ENCODE measurements around the gene TEDDM1. TPM values are rescaled to one million over a fixed set of nuclear protein-coding genes. Genes with fewer than 3 reads are reported as not detected.
A peak's percentile ranks its signal among the peaks of the same experiment; 100 is the strongest.

TEDDM1 gene
- total RNA-seq, 3 donors from 2014 or later (not counting 1 experiment from before 2014, with no cell fraction given) = not detected

GRCh38 chr1:182446033-182446669 lies 45.7 kb upstream of the TEDDM1 start:
- H3K9me3 Mint-ChIP-seq = no peaks in the 10 kb centered on the region
- Histone ChIP-seq H3K27ac (ENCODE audit: low read length) (no peak overlapping the region), H3K4me3 (ENCODE audit: low read length) (no peak overlapping the region), H3K27me3 (ENCODE audit: control insufficient read depth, insufficient read depth, low read length) (no peaks in the 10 kb centered on the region), H3K36me3 (ENCODE audit: control insufficient read depth, insufficient read depth, low read length) (no peaks in the 10 kb centered on the region), H3K9me3 (ENCODE audit: control insufficient read depth, insufficient read depth, low read length) (no peaks in the 10 kb centered on the region), H3K4me1 (ENCODE audit: control insufficient read depth, insufficient read depth, low read length) (no peaks in the 10 kb centered on the region)
- ATAC-seq (peak; percentile 44 to 72 (median 64)), DNase-seq (peak in 1 of 2 donors; percentile 62)
- H3K4me3 Mint-ChIP-seq = no peak overlapping the region
- 0% methylated on average over 3 of the region's 3 CpGs for WGBS (ENCODE audit: insufficient coverage)
- TF ChIP-seq CTCF (IDR thresholded peaks at IDR 0.05) = peak; percentile 66
- H3K27me3 Mint-ChIP-seq (ENCODE audit: low read depth in 2 of 2) = no peaks in the 10 kb centered on the region
- no peak overlapping the region for H3K27ac Mint-ChIP-seq
- H3K4me1 Mint-ChIP-seq = no peaks in the 10 kb centered on the region
- H3K36me3 Mint-ChIP-seq = no peaks in the 10 kb centered on the region
- intact Hi-C loops (cut with micrococcal nuclease) = loop anchor here (5.0 kb wide), 1 partner anchor 336 kb away; no protein-coding TSS in a partner anchor

GRCh38 chr1:182444497-182444896 lies 44.0 kb upstream of the TEDDM1 start:
- no peaks in the 10 kb centered on the region for H3K27me3 ChIP-seq (ENCODE audit: control insufficient read depth, insufficient read depth, low read length)
- no peak overlapping the region for H3K27ac Mint-ChIP-seq
- H3K27me3 Mint-ChIP-seq (ENCODE audit: low read depth in 2 of 2) = no peaks in the 10 kb centered on the region
- no peak overlapping the region for H3K4me3 Mint-ChIP-seq
- H3K4me1 ChIP-seq (ENCODE audit: control insufficient read depth, insufficient read depth, low read length) = no peaks in the 10 kb centered on the region
- WGBS (ENCODE audit: insufficient coverage) = 84% methylated on average over 3 of the region's 4 CpGs
- no peaks in the 10 kb centered on the region for H3K36me3 Mint-ChIP-seq
- intact Hi-C loops (cut with micrococcal nuclease) = no loop called here
- H3K36me3 ChIP-seq (ENCODE audit: control insufficient read depth, insufficient read depth, low read length) = no peaks in the 10 kb centered on the region
- DNase-seq (no peak), ATAC-seq (no peak)
- no peak overlapping the region for H3K4me3 ChIP-seq (ENCODE audit: low read length)
- no peaks in the 10 kb centered on the region for H3K9me3 Mint-ChIP-seq
- TF ChIP-seq CTCF (IDR thresholded peaks at IDR 0.05) = no peak
- no peaks in the 10 kb centered on the region for H3K9me3 ChIP-seq (ENCODE audit: control insufficient read depth, insufficient read depth, low read length)
- H3K27ac ChIP-seq (ENCODE audit: low read length) = no peak overlapping the region
- H3K4me1 Mint-ChIP-seq = no peaks in the 10 kb centered on the region

- H3K36me3 Mint-ChIP-seq = no peaks in the 10 kb centered on the region
- no peaks in the 10 kb centered on the region for H3K27me3 Mint-ChIP-seq (ENCODE audit: low read depth in 2 of 2)
- no peaks in the 10 kb centered on the region for H3K36me3 ChIP-seq (ENCODE audit: control insufficient read depth, insufficient read depth, low read length)
- 97% methylated on average over 1 of the region's 1 CpG for WGBS (ENCODE audit: insufficient coverage)
- no peak overlapping the region for H3K4me3 ChIP-seq (ENCODE audit: low read length)
- DNase-seq = no peak
- ATAC-seq = no peak
- H3K4me3 Mint-ChIP-seq = no peak overlapping the region
- no peaks in the 10 kb centered on the region for H3K9me3 Mint-ChIP-seq
- TF ChIP-seq CTCF (IDR thresholded peaks at IDR 0.05) = no peak
- intact Hi-C loops (cut with micrococcal nuclease) = no loop called here
- no peaks in the 10 kb centered on the region for H3K4me1 ChIP-seq (ENCODE audit: control insufficient read depth, insufficient read depth, low read length)
- no peak overlapping the region for H3K27ac Mint-ChIP-seq
- H3K27ac ChIP-seq (ENCODE audit: low read length) = no peak overlapping the region
- H3K9me3 ChIP-seq (ENCODE audit: control insufficient read depth, insufficient read depth, low read length) = no peaks in the 10 kb centered on the region
- H3K4me1 Mint-ChIP-seq = no peaks in the 10 kb centered on the region
- H3K27me3 ChIP-seq (ENCODE audit: control insufficient read depth, insufficient read depth, low read length) = no peaks in the 10 kb centered on the region
Observed at GRCh38 chr1:182442333-182442732, 41.9 kb upstream of the TEDDM1 start.

GRCh38 chr1:182441719-182442118 lies 41.3 kb upstream of the TEDDM1 start:
- Histone ChIP-seq H3K27me3 (ENCODE audit: control insufficient read depth, insufficient read depth, low read length) (no peaks in the 10 kb centered on the region), H3K9me3 (ENCODE audit: control insufficient read depth, insufficient read depth, low read length) (no peaks in the 10 kb centered on the region), H3K36me3 (ENCODE audit: control insufficient read depth, insufficient read depth, low read length) (no peaks in the 10 kb centered on the region), H3K4me1 (ENCODE audit: control insufficient read depth, insufficient read depth, low read length) (no peaks in the 10 kb centered on the region), H3K4me3 (ENCODE audit: low read length) (no peak overlapping the region), H3K27ac (ENCODE audit: low read length) (no peak overlapping the region)
- Mint-ChIP-seq H3K9me3 (no peaks in the 10 kb centered on the region), H3K4me1 (no peaks in the 10 kb centered on the region), H3K36me3 (no peaks in the 10 kb centered on the region), H3K27me3 (ENCODE audit: low read depth in 2 of 2) (no peaks in the 10 kb centered on the region), H3K4me3 (no peak overlapping the region), H3K27ac (no peak overlapping the region)
- intact Hi-C loops (cut with micrococcal nuclease) = no loop called here
- ATAC-seq = no peak
- DNase-seq = no peak
- no peak for TF ChIP-seq CTCF (IDR thresholded peaks at IDR 0.05)
- WGBS (ENCODE audit: insufficient coverage) = 80% methylated on average over 3 of the region's 3 CpGs
